HepG2 (cell line): ENCODE data around the gene WASF1. TPM values are rescaled to one million over a fixed set of nuclear protein-coding genes. Genes with fewer than 3 reads are reported as not detected.

Experiments
- ATAC-seq: fragments of 200-7000 bp; cut with Tn5 transposase; 3 replicates; pipeline ENCODE4 v1.9.1; 2020; ENCODE audit warnings: mild to moderate bottlenecking, moderate library complexity
- BruUV-seq: library from RNA; stranded (reverse); fragments of 400-500 nt; replicated peaks from 2 replicates; lab custom pipeline; 2021; lab: Mats Ljungman, UMichigan
- CTCF ChIA-PET: fragments of 300-600 bp; formaldehyde crosslinking; extraction: SDS; loops from one replicate; lab custom pipeline; 2021; ENCODE audit warnings: low total read pairs, inconsistent platforms, low intra/inter-chr PET ratio; lab: Yijun Ruan, JAX
- POLR2A ChIA-PET: fragments of 350-600 bp; sonication (Branson Sonifier 250); formaldehyde crosslinking; loops from one replicate; lab custom pipeline; 2020; ENCODE audit warnings: antibody characterized with exemption, inconsistent platforms; lab: Yijun Ruan, JAX
- DNase-seq: peaks from one replicate; pipeline ENCODE4 v3.0.0-alpha.2; 2015; ENCODE audit warnings: low spot score
- FAIRE-seq: peaks from 3 replicates; lab custom pipeline; 2011; peaks lifted over from hg19 to GRCh38; lab: Jason Lieb, UNC
- H2AFZ ChIP-seq: one replicate; pipeline ENCODE4 v1.6.1; 2011; ENCODE audit warnings: low read length, inconsistent platforms
- H3K27ac ChIP-seq: fragments of 300-600 bp; 3 replicates; pipeline ENCODE4 v1.8.0; 2011; ENCODE audit warnings: mixed run types, mild to moderate bottlenecking, mixed read lengths, low read length, inconsistent platforms; ENCODE audit not compliant: insufficient read depth; ENCODE audit errors: extremely low read length
- H3K27me3 ChIP-seq, 2 experiments: fragments of 200-600 bp in 1 of 2; 2 replicates in 1 of 2; 3 replicates in 1 of 2; pipeline versions ENCODE4 v1.6.0 to v1.8.0; 2011; ENCODE audit warnings: low read length in 2 of 2, mild to moderate bottlenecking in 2 of 2, moderate library complexity in 2 of 2, inconsistent platforms in 1 of 2; ENCODE audit not compliant: insufficient read depth in 2 of 2, control insufficient read depth in 1 of 2
- H3K36me3 ChIP-seq, 2 experiments: fragments of 200-600 bp in 1 of 2; replicated peaks in 1 of 2; 2 replicates in 1 of 2; 3 replicates in 1 of 2; pipeline versions ENCODE4 v1.5.1 to v1.8.0; 2011; ENCODE audit warnings: low read length in 2 of 2, inconsistent platforms in 1 of 2; ENCODE audit not compliant: insufficient read depth in 2 of 2, control insufficient read depth in 1 of 2
- H3K4me1 ChIP-seq: 2 replicates; pipeline ENCODE4 v1.5.1; 2012; ENCODE audit warnings: low read length, inconsistent platforms; ENCODE audit not compliant: insufficient read depth
- H3K4me2 ChIP-seq: 2 replicates; pipeline ENCODE4 v1.6.0; 2011; ENCODE audit warnings: low read depth, low read length, inconsistent platforms
- H3K4me3 ChIP-seq, 3 experiments: fragments of 200-600 bp in 1 of 3; sonication (generic), shearing (Covaris generic) in 1 of 3; replicated peaks in 1 of 3; 2 replicates each; pipeline ENCODE4 v1.5.1; 2011 to 2016; ENCODE audit warnings: low read length in 3 of 3, inconsistent platforms in 2 of 3, low read depth in 2 of 3, mild to moderate bottlenecking in 2 of 3, control low read depth in 1 of 3, mixed read lengths in 1 of 3; ENCODE audit not compliant: insufficient read depth in 1 of 3
- H3K79me2 ChIP-seq: one replicate; pipeline ENCODE4 v1.6.1; 2011; ENCODE audit warnings: low read length, inconsistent platforms; ENCODE audit not compliant: insufficient read depth
- H3K9ac ChIP-seq: 2 replicates; pipeline ENCODE4 v1.6.0; 2011; ENCODE audit warnings: mild to moderate bottlenecking, low read depth, low read length, inconsistent platforms; ENCODE audit not compliant: insufficient read depth
- H3K9me3 ChIP-seq: 2 replicates; pipeline ENCODE4 v1.5.1; 2012; ENCODE audit warnings: mild to moderate bottlenecking, low read length
- H4K20me1 ChIP-seq: 2 replicates; pipeline ENCODE4 v1.6.0; 2011; ENCODE audit warnings: inconsistent platforms, mild to moderate bottlenecking, low read length, moderate library complexity; ENCODE audit not compliant: insufficient read depth
- EP300 ChIP-seq, 3 experiments: sonication (generic) in 1 of 3; formaldehyde crosslinking in 1 of 3; IDR thresholded peaks; 2 replicates each; pipeline versions ENCODE4 v1.5.1 to v1.6.1; 2011 to 2020; ENCODE audit warnings: low read depth in 2 of 3, low read length in 2 of 3, borderline replicate concordance in 1 of 3, improper control_type of control experiment in 1 of 3, mild to moderate bottlenecking in 1 of 3, missing genetic modification reagents in 1 of 3, moderate library complexity in 1 of 3
- HDAC2 ChIP-seq: sonication (generic); formaldehyde crosslinking; IDR thresholded peaks from 2 replicates; pipeline ENCODE4 v1.4.0; 2020; ENCODE audit warnings: missing genetic modification reagents
- NCOA2 ChIP-seq: sonication (generic); formaldehyde crosslinking; IDR thresholded peaks from 2 replicates; pipeline ENCODE4 v1.8.0; 2022; ENCODE audit warnings: inconsistent platforms
- NFKB2 ChIP-seq: sonication (generic); formaldehyde crosslinking; IDR thresholded peaks from 2 replicates; pipeline ENCODE4 v1.4.0; 2020; ENCODE audit warnings: missing genetic modification reagents, borderline replicate concordance
- NR1H2 ChIP-seq: sonication (generic); formaldehyde crosslinking; IDR thresholded peaks from 2 replicates; pipeline ENCODE4 v1.8.1; 2022; ENCODE audit warnings: low read depth, missing genetic modification reagents, borderline replicate concordance
- SIN3A ChIP-seq: IDR thresholded peaks from 2 replicates; pipeline ENCODE4 v1.6.1; 2011; ENCODE audit warnings: low read depth, mild to moderate bottlenecking, control low read depth, low read length, borderline replicate concordance
- XBP1 ChIP-seq: sonication (generic); formaldehyde crosslinking; IDR thresholded peaks from 2 replicates; pipeline ENCODE4 v1.5.0; 2020; ENCODE audit warnings: missing genetic modification reagents
- YEATS2 ChIP-seq: sonication (generic); formaldehyde crosslinking; IDR thresholded peaks from 2 replicates; pipeline ENCODE4 v1.4.0; 2020; ENCODE audit warnings: missing genetic modification reagents, borderline replicate concordance
- ZBTB42 ChIP-seq: sonication (generic); formaldehyde crosslinking; IDR thresholded peaks from 2 replicates; pipeline ENCODE4 v1.5.0; 2020; ENCODE audit warnings: mild to moderate bottlenecking, missing genetic modification reagents
- ZNF34 ChIP-seq: sonication (generic); formaldehyde crosslinking; IDR thresholded peaks from 2 replicates; pipeline ENCODE4 v1.4.0; 2020; ENCODE audit warnings: mild to moderate bottlenecking, missing genetic modification reagents, borderline replicate concordance
- ZNF670 ChIP-seq: sonication (generic); formaldehyde crosslinking; IDR thresholded peaks from 2 replicates; pipeline ENCODE4 v1.8.0; 2022; ENCODE audit warnings: mild to moderate bottlenecking, missing genetic modification reagents, borderline replicate concordance
- WGBS: methylation state at CpG from one replicate; pipeline ENCODE4 v1.1.6; 2017; ENCODE audit warnings: low lambda C conversion rate; 5-methylcytosine and 5-hydroxymethylcytosine counted together
- in situ Hi-C: cut with HindIII; loops from 2 replicates; pipeline ENCODE4 v1.10.0; 2017; ENCODE audit warnings: low pct_unique_long_range_greater_than_20kb; ENCODE audit not compliant: extremely low pct_ligation_motif_present
- intact Hi-C: fragments of 100-400 bp; cut with micrococcal nuclease; formaldehyde crosslinking; loops from one replicate; pipeline ENCODE4 v1.10.0; 2022; ENCODE audit not compliant: unreplicated experiment
- polyA plus RNA-seq, 8 experiments: library from polyadenylated mRNA; depleted of rRNA in 3 of 8; stranded (reverse) in 7 of 8; unstranded in 1 of 8; fragments of >200 nt; fragmentation: Illumina TruSeq in 4 of 8; extraction: Trizol in 4 of 8; gene quantifications; 2 replicates each; pipeline versions ENCODE4 v1.2.1 to v1.2.3, GENCODE V29; 2011 to 2016; ENCODE audit warnings: low read depth in 4 of 8, missing spikeins in 1 of 8, mixed read lengths in 1 of 8; ENCODE audit not compliant: insufficient read depth in 1 of 8
- total RNA-seq, 5 experiments: library from RNA; depleted of rRNA; stranded (reverse); fragments of >200 nt; fragmentation: Illumina TruSeq; extraction: Trizol; gene quantifications; 2 replicates each; pipeline ENCODE4 v1.2.3, GENCODE V29; 2016; ENCODE audit warnings: low read depth in 1 of 5
- TF ChIP-seq, protein P1 (sequence below): sonication (generic); formaldehyde crosslinking; IDR thresholded peaks from 2 replicates; pipeline ENCODE4 v1.8.1; 2023; ENCODE audit warnings: mild to moderate bottlenecking, missing genetic modification reagents

The WASF1 gene
- total and polyA plus RNA-seq, 2 of the 13 experiments (the other 11 are each of a cell fraction or from before 2014, with no cell fraction given), result 8.5 to 17.3 TPM

- CTCF ChIA-PET, result no interaction called here
- no peak overlapping the region for H2AFZ ChIP-seq
- H3K4me2 ChIP-seq, result no peak overlapping the region
- BruUV-seq, result no TSS peak
- H4K20me1 ChIP-seq, result no peaks in the 10 kb centered on the region
- H3K36me3 ChIP-seq, result peaks cover 0 to 3% of the 10 kb centered on the region in 2 experiments; a peak in 1 of 5 replicates
- in situ Hi-C loops, result no loop called here
- FAIRE-seq, result no peak
- no peak overlapping the region for H3K9ac ChIP-seq
- H3K27ac ChIP-seq, result no peak overlapping the region
- no peak for DNase-seq
- 92% methylated on average over 8 of the region's 10 CpGs for WGBS
- no peak overlapping the region for H3K4me3 ChIP-seq
- no peaks in the 10 kb centered on the region for H3K79me2 ChIP-seq
- H3K4me1 ChIP-seq, result no peaks in the 10 kb centered on the region
- H3K27me3 ChIP-seq, result no peaks in the 10 kb centered on the region
- ATAC-seq, result no peak
- intact Hi-C loops, result no loop called here
- no peaks in the 10 kb centered on the region for H3K9me3 ChIP-seq
- POLR2A ChIA-PET, result no interaction called here
- TF ChIP-seq ZBTB42 (CRISPR knock-in tag) (no peak), SIN3A (no peak), ZNF670 (CRISPR knock-in tag) (no peak), NR1H2 (CRISPR knock-in tag) (no peak), EP300 (IDR thresholded peaks at IDR 0.05; ENCODE audit: low read depth in 2 of 2, low read length in 2 of 2) (no peak), EP300 (CRISPR knock-in tag; IDR thresholded peaks at IDR 0.05; ENCODE audit: borderline replicate concordance) (no peak), NCOA2 (CRISPR knock-in tag) (no peak), XBP1 (CRISPR knock-in tag) (no peak), NFKB2 (CRISPR knock-in tag) (no peak), YEATS2 (CRISPR knock-in tag) (no peak), ZNF34 (no peak), HDAC2 (CRISPR knock-in tag) (no peak)
- TF ChIP-seq, protein P1, sequence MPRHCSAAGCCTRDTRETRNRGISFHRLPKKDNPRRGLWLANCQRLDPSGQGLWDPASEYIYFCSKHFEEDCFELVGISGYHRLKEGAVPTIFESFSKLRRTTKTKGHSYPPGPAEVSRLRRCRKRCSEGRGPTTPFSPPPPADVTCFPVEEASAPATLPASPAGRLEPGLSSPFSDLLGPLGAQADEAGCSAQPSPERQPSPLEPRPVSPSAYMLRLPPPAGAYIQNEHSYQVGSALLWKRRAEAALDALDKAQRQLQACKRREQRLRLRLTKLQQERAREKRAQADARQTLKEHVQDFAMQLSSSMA (CRISPR knock-in tag), result no peak
These were observed 41.3 kb downstream of the WASF1 start for GRCh38 chr6:110137924-110138887.
